Measurements from ENCODE around the gene ZNF630.

DNA sequence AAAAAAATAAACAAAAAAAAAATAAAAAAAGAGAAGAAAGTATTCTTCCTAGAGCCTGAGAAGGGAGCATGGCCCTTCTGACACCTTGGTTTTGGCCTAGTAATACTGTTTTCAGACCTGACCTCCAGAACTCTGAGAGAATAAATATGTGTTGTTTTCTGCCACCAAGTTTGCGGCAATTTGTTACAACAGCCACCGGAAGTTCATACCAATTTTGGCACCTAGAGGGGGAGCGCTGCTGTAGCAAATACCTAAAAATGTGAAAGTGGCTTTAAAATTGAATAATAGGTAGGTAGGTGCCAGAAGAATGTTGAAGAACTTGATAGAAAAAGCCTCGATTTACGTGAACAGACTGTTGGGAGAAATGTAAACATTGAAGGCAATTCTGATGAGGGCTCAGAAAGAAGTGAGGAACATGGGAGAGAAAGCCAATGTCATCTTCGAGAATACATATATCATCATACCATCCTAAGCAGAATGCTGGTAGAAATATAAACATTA, 31.5 kb upstream of the ZNF630 start:
- no peak for TF ChIP-seq POLR2A (IDR thresholded peaks at IDR 0.05)
- no peak for TF ChIP-seq CTCF (IDR thresholded peaks at IDR 0.05)
